Activated CD4-positive, alpha-beta memory T cell treated with anti-CD3 and anti-CD28 coated beads, Interleukin-2, amount 10 ng/mL, durations not matched to agents 7 days and 5 days (primary cell): ENCODE results near the gene SV2B. TPM values are rescaled to one million over a fixed set of nuclear protein-coding genes. Genes with fewer than 3 reads are reported as not detected.
"Not testable (repeated sequence)": the region's sequence is repeated elsewhere in the genome, so short reads cannot be mapped to it uniquely, and the experiment has no call there.

Experiments
- CTCF ChIA-PET: fragments of 350-600 bp; sonication (Branson Sonifier 250); formaldehyde crosslinking; loops from one replicate; lab custom pipeline; 2021; ENCODE audit warnings: antibody characterized with exemption, inconsistent platforms; lab: Charles Lee
- POLR2A ChIA-PET: fragments of 350-600 bp; sonication (Branson Sonifier 250); formaldehyde crosslinking; loops from one replicate; lab custom pipeline; 2021; ENCODE audit warnings: antibody characterized with exemption; lab: Charles Lee
- DNase-seq: peaks from one replicate; pipeline ENCODE4 v3.0.0-alpha.2; 2020
- H3K27ac Mint-ChIP-seq: one replicate; pipeline ENCODE4 v1.8.0; 2021; ENCODE audit warnings: mild to moderate bottlenecking, mixed read lengths
- H3K27me3 Mint-ChIP-seq: one replicate; pipeline ENCODE4 v1.8.0; 2021; ENCODE audit warnings: mixed read lengths
- H3K36me3 Mint-ChIP-seq: one replicate; pipeline ENCODE4 v1.8.0; 2021; ENCODE audit warnings: low read depth, mixed read lengths
- H3K4me1 Mint-ChIP-seq: one replicate; pipeline ENCODE4 v1.8.0; 2021; ENCODE audit warnings: mixed read lengths
- H3K4me3 Mint-ChIP-seq: one replicate; pipeline ENCODE4 v1.8.0; 2021; ENCODE audit warnings: mild to moderate bottlenecking, mixed read lengths
- H3K9me3 Mint-ChIP-seq: one replicate; pipeline ENCODE4 v1.8.0; 2021; ENCODE audit warnings: mixed read lengths
- total RNA-seq, 2 experiments: library from RNA; stranded (reverse); gene quantifications; one replicate each; pipeline ENCODE4 v1.2.3, GENCODE V29; 2021

Gene SV2B
- total RNA-seq, 2 experiments from 2014 or later = 0.05 TPM; not detected in 1

- Mint-ChIP-seq H3K27ac (no peak overlapping the region), H3K4me1 (peaks cover 7% of the 10 kb centered on the region)
- CTCF ChIA-PET = no interaction called here
These were observed 236.6 kb downstream of the SV2B start for GRCh38 chr15:91336687-91337086.

GRCh38 chr15:91338766-91339165 is 238.7 kb downstream of the SV2B start:
- Mint-ChIP-seq H3K27ac (no peak overlapping the region), H3K4me3 (no peak overlapping the region), H3K36me3 (no peaks in the 10 kb centered on the region), H3K27me3 (peaks cover 5% of the 10 kb centered on the region), H3K4me1 (peaks cover 7% of the 10 kb centered on the region), H3K9me3 (no peaks in the 10 kb centered on the region)
- ChIA-PET CTCF (interaction anchor here (0.6 to 0.7 kb wide), 2 partner anchors 65 to 510 kb away, joined by 3 read pairs; no protein-coding TSS in a partner anchor), POLR2A (no interaction called here)
- no peak for DNase-seq

More at GRCh38 chr15:91336687-91337086, 236.6 kb downstream of the SV2B start:
- no peaks in the 10 kb centered on the region for H3K36me3 Mint-ChIP-seq
- POLR2A ChIA-PET = no interaction called here
- H3K4me3 Mint-ChIP-seq = no peak overlapping the region
- no peak for DNase-seq
- peaks cover 2% of the 10 kb centered on the region for H3K27me3 Mint-ChIP-seq
- H3K9me3 Mint-ChIP-seq = no peaks in the 10 kb centered on the region

- no peak overlapping the region for H3K27ac Mint-ChIP-seq
- H3K36me3 Mint-ChIP-seq = no peaks in the 10 kb centered on the region
- H3K27me3 Mint-ChIP-seq = peaks cover 5% of the 10 kb centered on the region
- ChIA-PET POLR2A (no interaction called here), CTCF (interaction anchor here (1.0 kb wide), 1 partner anchor 71 kb away, joined by 3 read pairs; no protein-coding TSS in a partner anchor)
- DNase-seq = no peak
- peaks cover 6% of the 10 kb centered on the region for H3K9me3 Mint-ChIP-seq
- H3K4me3 Mint-ChIP-seq = no peak overlapping the region
- H3K4me1 Mint-ChIP-seq = no peaks in the 10 kb centered on the region
These were observed 242.0 kb downstream of the SV2B start for GRCh38 chr15:91342097-91342496.

GRCh38 chr15:91344912-91345311 is 244.9 kb downstream of the SV2B start:
- H3K4me1 Mint-ChIP-seq = peaks cover 13% of the 10 kb centered on the region
- CTCF ChIA-PET, H3K27ac Mint-ChIP-seq, H3K4me3 Mint-ChIP-seq, POLR2A ChIA-PET, H3K36me3 Mint-ChIP-seq, H3K9me3 Mint-ChIP-seq, DNase-seq, H3K27me3 Mint-ChIP-seq: not testable (repeated sequence)

GRCh38 chr15:91345736-91346135 is 245.7 kb downstream of the SV2B start:
- no peaks in the 10 kb centered on the region for H3K36me3 Mint-ChIP-seq
- H3K4me3 Mint-ChIP-seq = no peak overlapping the region
- peaks cover 5% of the 10 kb centered on the region for H3K27me3 Mint-ChIP-seq
- ChIA-PET POLR2A (no interaction called here), CTCF (no interaction called here)
- H3K9me3 Mint-ChIP-seq = peaks cover 6% of the 10 kb centered on the region
- peaks cover 13% of the 10 kb centered on the region for H3K4me1 Mint-ChIP-seq
- DNase-seq = no peak
- H3K27ac Mint-ChIP-seq = no peak overlapping the region

GRCh38 chr15:91346259-91346658 is 246.2 kb downstream of the SV2B start:
- POLR2A ChIA-PET = no interaction called here
- Mint-ChIP-seq H3K27ac (no peak overlapping the region), H3K36me3 (no peaks in the 10 kb centered on the region), H3K4me1 (peaks cover 13% of the 10 kb centered on the region), H3K27me3 (peaks cover 4% of the 10 kb centered on the region), H3K9me3 (peaks cover 6% of the 10 kb centered on the region), H3K4me3 (no peak overlapping the region)
- DNase-seq = no peak
- CTCF ChIA-PET = no interaction called here

- Mint-ChIP-seq H3K27me3 (no peaks in the 10 kb centered on the region), H3K27ac (no peak overlapping the region), H3K4me3 (no peak overlapping the region), H3K4me1 (peaks cover 13% of the 10 kb centered on the region), H3K9me3 (peaks cover 6% of the 10 kb centered on the region), H3K36me3 (no peaks in the 10 kb centered on the region)
- peak; percentile 22 for DNase-seq
- POLR2A ChIA-PET = no interaction called here
- CTCF ChIA-PET = interaction anchor here (1.1 kb wide), 1 partner anchor 46 kb away, joined by 3 read pairs; no protein-coding TSS in a partner anchor
These were observed 248.9 kb downstream of the SV2B start for GRCh38 chr15:91348752-91349500.

Other genes with a start within 250 kb of the SV2B start
- 100 to 1,000 TPM; 550 to 553 TPM for gene FURIN, start 231.7 kb upstream of the SV2B start, total RNA-seq
- 10 to 100 TPM; 31.2 to 32.4 TPM for gene FES, start 215.8 kb upstream of the SV2B start, total RNA-seq
- gene MAN2A2, start 197.0 kb upstream of the SV2B start, total RNA-seq = 100 to 1,000 TPM; 132 to 133 TPM
- 10 to 100 TPM; 37.6 to 41.7 TPM for gene HDDC3, start 167.7 kb upstream of the SV2B start, total RNA-seq
- gene UNC45A, start 165.0 kb upstream of the SV2B start, total RNA-seq = 10 to 100 TPM; 71.3 to 75.2 TPM
- gene RCCD1, start 145.4 kb upstream of the SV2B start, total RNA-seq = 10 to 100 TPM; 31.3 to 32.8 TPM
- 100 to 1,000 TPM; 158 to 167 TPM for gene PRC1, start 105.7 kb upstream of the SV2B start, total RNA-seq
- 10 to 100 TPM; 20.8 to 23.5 TPM for gene VPS33B, start 77.7 kb upstream of the SV2B start, total RNA-seq